OCI-M2 (cell line): ENCODE measurements around the gene ATP8B3.

Source experiments
- DNase-seq: peaks from one replicate; lab custom pipeline; 2025; ENCODE audit not compliant: unreplicated experiment; lab: John Stamatoyannopoulos, UW

ATP8B3 gene

DNA sequence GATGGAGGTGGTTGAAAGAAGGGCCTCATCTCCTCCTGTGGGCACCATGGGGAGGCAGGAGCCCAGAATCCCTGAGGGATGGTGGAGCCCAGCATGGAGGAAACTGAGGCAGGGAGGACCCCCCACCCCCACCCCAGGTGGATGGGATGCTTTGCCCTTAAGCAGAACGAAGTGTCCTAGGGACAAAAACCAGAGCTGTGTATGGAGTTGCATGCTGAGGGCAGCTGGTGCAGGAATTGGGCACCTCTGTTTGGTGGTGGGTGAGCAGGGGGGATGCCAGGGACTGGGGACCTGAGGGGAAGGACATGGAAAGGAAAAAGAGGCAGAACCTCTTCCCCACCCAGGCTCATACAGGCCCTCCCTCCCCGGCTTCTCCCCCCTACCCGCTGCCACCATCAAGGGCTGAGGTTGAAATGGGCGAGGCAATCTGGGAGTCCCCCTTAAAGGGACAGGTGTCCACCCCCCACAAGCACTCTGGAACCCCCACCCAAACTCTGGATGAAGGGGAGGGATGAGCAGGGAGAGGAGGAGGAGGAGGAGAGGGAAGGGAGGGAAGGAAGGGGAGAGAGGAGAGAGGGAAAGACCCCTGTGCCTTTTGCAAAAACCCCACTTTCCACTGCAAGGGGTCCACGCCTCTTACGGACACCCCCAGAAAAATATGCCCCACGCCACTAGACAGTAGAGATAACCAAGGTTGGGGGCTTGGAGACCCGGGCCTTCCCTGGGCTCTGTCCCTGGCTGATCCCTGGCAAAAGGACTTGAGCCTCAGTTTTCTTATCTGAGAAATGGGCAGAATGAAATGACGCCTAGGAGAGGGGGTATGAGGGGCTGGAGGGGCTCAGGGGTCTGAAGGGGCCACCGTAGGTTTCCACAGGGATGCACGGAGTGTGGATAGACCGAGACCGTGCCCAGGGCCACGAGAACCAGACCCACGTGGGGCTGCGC, 52.8 kb downstream of the ATP8B3 start:
- DNase-seq: no peak

DNA sequence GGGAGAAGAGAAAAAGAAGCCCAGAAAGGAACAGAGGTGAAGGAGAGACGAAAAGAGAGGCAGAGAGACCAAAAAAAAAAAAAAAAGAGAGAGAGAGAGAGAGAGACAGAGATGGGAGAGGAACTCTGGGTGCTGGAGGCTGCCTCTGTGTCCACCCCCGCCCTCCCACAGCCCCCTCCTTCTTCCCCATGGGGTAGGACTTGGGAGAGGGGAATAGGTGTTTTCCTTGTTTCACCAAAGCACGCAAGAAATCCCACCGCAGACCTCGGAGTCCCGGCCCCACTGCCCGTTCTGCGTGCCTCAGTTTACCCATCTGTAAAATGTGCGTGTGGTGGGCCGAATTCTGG, 53.9 kb downstream of the ATP8B3 start:
- no peak for DNase-seq

DNA sequence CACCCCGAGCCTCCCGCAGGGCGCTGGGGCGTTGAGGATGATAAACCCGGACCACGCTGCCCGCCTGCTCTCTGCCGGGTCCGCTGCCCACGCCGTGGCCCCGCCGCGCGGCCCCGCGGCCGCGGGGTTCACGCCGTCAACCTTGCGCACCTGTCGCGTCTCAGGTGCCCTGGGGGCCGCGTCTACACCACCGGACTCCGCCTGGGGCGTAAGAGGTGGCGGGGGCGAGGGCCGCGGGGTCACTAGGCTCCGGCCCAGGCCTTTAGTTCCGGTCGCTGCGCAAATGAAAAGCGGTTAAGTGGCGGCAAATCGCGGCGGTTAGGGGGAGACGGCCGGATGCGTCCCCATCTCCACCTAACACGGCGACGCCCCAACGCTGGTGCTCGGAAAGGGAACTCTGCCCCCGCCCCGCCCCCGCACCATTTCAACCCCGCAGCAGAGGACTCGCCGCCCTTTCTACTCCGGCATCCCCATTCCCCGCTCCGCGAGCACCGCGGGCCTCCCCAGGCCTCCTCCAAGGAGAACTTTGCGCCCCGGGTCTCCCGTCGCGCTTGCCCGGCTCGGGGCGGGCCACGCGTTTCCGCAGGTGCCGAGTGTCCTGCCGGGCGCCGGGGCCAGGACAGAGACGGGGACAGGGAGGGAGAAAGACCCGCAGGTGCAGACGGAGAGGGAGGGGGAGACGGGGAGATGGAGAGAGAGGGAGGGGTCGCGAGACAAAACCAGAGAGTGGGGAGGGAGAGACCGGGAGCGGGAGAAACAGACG, 54.4 kb downstream of the ATP8B3 start:
- no peak for DNase-seq

DNA sequence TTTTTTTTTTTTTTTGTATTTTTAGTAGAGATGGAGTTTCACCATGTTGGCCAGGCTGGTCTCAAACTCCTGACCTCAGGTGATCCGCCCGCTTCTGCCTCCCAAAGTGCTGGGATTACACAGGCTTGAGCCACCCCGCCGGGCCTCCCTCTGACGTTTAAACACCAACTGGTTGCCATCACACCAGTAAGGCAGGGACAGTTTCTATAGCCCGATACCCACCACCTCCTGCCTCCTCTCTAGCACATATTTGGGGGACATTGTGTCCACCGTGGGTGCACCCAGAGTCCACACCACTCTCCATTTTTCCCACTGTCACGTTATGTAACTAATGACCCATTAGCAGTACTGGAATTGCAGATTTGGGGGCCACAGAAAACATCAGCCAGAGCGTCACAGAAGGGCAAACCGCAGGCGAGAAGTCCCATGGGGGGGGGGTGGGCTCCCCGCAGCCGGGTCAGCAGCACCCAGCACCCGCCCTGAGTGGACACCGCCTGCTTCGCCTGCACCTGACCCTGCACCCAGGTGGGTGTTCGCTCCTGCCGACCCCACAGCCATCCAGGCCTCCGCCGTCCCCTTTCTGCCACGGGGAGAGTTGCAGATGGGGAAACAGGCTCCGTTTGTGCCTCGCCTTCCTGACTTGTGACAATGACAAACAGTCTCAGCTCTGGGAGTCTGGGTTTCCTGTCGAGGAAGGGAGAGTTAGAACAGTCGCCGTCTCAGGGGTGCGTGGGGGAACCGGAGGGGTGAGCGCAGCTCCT, 55.2 kb downstream of the ATP8B3 start:
- DNase-seq: no peak

DNA sequence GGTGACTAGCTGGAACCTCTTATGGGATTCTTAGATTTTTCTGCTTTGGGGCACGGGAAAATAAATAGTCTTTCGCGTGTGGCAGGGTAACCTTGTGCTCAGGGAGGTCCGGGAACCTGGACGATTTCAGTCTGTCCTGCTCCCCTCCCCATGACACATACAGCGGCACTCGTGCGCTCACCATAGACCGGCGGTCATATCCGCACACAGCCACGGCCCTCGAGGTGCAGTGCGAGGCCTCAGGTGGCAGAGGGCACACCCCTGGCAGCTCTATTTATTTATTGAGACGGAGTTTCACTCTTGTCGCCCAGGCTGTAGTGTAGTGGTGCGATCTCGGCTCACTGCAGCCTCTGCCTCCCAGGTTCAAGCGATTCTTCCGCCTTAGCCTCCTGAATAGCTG, 55.8 kb downstream of the ATP8B3 start:
- no peak for DNase-seq

DNA sequence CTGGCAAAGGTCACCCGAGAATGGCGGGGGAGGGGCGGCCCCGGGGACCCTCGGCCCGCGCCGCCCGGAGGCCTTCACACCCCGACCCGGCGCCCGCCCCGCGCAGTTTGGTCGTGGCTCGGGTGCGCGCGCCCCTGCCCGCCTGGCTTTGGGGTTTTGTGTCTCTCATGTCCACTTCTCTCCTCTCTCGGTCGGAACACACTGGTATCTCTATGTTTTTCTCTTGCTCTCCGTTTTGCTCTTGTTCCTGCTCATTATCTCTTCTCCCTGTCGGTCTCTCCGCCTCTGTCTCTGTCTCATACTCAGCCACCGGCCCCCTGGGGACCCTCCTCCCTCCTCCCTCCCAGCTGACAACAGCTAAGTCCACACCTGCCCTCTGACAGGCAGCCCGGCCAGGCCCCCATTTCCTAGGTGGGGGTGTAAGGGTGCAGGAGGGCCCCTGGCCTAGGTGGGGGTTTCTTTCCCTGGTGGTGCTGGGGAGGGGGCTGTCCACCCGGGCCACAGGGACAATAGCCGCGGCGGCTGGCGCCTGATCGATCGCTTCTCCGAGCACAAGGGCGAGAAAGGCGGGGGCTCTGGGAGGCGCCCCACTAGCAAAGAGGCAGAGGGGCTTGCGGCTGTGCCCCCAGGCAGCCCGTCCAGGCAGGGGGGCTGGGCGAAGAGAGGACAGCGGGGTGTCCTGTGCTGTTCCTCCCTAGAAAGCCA, 56.5 kb downstream of the ATP8B3 start:
- no peak for DNase-seq

DNA sequence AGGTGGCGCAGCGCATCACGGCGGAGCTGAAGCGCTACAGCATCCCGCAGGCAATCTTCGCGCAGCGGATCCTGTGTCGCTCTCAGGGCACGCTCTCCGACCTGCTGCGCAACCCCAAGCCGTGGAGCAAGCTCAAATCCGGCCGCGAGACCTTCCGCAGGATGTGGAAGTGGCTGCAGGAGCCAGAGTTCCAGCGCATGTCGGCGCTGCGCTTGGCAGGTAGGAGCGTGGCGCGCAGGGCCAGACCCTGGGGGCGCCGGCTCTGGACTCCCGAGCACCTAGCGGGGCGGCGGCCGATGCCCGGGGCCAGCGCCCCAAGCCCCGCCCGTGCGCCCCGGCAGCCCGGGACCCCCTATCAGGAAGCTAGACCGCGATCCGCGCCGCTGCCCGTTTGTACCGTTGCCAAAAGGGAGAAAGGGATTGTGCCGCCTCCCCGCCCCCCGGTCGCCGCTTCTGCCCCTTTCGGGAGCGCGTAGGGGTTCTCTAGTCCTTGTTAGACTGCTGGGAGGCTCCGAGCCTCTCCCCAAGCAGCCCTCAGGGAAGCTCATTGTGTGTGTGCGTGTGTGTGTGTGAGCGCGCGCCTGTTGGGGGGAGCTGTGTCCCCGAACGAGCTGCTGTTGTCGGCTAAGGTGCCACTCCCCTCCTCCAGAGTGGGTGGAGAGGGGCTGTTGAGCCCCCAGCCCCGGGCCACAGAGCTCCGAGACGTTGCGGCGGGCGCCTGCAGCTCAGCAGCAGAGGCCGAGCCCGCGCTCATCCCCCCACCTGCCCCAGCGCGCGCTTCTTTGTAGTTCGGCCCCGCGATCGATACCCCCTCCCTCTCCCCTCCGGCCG, 57.2 kb downstream of the ATP8B3 start:
- no peak for DNase-seq

DNA sequence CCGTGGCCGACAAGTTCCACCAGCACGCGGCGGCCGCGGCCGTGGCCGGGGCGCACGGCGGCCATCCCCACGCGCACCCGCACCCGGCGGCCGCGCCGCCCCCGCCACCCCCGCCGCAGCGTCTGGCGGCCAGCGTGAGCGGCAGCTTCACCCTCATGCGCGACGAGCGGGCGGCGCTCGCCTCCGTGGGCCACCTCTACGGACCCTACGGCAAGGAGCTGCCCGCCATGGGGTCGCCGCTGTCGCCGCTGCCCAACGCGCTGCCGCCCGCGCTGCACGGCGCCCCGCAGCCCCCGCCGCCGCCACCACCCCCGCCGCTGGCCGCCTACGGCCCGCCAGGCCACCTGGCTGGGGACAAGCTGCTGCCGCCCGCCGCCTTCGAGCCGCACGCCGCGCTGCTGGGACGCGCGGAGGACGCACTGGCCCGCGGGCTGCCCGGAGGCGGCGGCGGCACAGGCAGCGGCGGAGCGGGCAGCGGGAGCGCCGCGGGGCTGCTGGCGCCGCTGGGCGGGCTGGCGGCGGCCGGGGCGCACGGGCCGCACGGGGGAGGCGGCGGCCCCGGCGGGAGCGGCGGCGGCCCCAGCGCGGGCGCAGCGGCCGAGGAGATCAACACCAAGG, 57.9 kb downstream of the ATP8B3 start:
- no peak for DNase-seq

DNA sequence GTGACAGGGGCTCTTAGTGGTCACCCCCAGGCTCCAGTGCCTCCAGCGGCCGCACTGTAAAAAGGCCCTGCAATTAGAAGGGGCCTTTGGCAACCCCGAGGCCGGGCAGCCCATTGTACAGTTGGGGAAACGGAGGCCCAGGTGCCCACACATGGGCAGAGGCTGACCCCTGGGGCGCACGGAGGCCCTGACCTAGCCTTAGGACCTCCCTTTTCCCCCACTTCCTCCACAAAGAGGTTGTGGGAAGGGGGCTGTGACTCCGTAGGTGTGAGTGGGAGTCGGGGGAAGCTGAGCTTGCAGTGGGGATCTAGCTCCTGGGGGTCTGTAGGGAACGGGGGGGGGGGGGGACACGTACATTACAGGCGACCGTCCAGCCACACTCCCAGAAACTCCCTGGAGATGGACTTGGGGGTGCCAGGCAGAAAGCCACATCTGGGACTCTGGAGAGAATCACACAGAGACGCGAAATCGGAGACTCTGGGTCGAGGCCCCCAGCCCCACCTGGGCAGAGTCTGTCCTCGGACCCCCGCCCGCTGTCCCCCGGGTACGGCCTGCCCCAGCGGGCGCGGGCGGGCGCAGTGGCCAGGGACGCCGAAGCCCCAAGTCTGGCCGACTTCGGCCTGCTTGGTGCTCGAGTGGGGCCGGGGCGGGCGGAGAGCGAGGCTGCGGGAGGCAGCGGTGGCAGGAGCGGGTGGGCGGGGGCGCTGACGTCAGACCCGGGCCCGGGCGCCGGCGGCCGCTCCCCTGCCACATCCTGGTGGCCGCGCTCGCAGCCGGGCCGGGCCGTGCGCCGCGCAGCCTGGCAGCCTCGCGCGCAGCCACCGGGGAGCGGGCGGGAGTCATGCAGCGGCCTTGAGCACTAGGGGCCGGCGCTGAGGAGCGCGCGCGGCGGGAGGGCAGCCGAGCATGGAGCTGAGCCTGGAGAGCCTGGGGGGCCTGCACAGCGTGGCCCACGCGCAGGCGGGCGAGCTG, 59.0 kb downstream of the ATP8B3 start, which contains the start of gene ONECUT3:
TSS of gene ONECUT3 (plus strand) at position 750 of the 972 bp plus-strand sequence. CDS start at position 907, 157 bp downstream.
- no peak for DNase-seq

DNA sequence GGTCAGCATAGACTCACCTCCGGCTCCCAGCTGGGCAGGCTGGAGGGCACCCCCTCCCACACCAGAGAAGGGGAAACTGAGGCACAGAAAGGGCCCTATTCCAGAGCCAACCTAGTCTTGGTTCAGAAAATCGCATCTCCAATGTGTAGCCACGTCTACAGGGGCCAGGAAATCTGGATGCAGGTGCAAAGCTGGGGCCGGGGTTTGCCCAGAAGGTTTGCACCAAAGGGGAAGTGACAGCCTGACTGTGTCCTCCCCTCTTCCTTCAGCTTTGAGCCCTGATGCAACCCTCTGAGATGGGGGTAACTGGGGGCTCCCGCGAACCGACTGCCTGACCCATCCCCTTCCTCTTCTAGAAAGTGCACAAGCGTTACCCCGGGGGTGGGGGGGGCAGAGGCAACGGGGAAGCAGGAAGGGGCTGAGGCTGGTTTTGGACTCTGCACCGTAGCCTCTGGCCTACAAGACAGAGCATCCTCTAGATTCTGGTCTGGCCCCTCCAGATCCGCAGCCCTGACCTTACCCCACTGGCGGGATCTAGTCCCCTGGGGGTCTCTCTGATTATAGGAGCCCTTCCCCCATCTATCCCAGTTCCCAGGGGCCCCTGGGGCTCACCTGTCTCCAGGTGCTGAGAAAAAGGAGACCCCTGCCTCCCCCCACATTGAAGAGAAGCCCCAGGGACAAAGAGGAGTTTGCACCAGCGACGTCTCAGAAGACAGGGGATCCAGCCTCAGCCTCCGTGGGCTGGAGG, 59.9 kb downstream of the ATP8B3 start:
- DNase-seq: no peak

DNA sequence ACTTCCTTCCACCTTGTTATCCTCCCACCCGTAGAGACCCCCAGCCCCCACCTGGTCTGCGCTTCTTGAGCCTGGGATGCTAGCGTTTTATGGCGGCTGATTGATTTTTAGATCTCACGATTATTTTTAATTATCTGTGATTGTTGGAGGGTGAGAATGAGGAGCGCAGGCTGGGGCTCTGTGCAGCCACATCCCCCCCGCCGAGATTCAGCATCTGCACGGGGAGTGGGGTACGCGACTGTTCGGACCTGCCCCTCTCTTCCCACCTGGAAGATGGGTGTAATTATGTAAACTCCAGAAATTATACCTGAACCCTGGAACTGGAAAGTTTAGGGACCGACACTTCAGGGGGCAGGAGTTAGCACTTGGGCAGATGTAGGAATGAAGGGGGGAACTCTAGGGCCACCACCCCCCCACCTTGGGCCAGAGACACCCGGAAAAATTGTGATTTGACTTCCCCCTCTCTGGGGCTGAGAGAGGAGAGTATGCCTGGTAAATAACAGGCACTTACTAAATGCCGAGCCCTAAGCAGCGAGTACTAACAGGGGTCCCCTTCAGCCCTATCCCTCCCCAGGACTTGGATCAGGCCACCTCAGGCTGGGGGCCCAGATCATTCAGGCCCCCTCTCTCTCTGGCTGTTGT, 60.6 kb downstream of the ATP8B3 start:
- no peak for DNase-seq

DNA sequence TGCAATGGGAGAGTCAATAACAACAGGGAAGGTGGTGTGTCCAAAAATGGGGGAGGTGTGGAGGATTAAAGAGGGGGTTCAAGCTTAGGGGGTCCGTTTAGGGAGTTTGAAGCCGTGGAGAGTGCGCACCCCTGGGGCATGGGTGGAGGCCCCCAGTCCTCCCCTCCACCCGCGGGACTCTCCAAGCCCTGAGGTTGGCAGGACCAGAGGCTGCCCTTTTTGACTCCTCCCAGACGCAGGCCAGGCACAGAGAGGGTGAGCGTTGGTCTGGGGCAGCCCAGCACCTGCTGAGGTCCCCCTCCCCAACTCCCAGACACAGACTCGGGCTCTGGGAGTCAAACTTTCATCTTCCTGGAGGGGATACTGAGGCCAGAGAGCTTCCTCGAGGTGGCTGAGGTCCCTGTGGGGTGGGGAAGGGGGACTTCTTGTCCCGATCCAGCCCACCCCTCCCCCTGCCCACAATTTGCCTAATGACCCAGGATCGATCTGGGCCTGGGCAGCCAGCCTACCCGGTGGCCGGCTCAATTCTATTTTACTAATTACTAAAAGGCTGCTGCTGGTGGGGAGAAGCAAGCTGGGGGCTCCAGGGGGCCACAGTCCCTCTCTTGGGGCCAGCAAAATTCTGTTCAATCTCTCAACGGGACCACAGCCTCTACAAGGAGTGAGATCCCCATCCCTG, 61.6 kb downstream of the ATP8B3 start:
- no peak for DNase-seq

DNA sequence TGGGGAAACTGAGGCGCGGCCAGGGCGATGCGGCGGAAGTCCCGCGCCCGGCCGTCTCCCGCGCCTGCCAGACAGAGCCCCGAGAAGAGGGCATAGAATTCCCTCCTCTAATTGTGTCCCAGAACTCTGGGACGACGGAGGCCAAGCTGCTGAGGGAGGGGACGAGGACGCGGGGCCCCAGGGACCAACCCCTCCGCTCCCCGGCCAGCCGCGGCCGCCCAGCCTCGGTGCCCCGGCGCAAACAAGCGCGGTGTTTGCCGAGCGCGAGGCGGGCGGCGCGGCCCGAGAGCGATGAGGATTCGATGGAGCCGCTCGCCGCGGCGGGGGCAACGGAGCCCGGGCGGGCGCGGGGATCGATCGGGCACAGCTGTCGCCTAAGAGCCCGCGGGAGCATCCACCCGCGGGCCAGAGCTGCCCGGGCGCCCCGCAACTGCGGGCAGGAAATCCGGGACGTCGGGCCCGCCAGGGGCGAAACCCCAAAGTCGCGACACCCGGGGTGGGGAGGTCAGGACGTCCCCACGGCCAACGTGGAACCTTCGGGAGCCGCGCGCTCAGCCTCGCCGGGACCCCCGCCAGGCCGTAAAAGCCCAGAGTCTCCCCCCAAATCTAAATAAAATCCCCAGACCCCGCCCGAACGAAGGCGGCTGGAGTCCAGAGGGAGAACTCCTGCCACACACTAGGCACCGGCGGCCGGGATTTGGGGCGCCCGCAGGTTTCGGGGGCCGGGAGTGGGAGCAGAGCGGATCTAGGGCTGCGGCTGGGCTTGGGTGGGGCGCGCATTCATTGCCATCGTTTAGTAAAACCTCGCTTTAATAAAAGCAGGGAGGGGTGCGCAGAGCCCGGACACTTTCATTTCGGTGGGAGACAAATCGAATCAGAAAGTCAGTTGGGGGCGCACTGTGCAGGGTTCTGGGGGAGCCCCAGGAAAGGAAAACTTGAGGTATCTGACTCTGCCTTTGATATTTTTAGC, 62.4 kb downstream of the ATP8B3 start:
- no peak for DNase-seq

DNA sequence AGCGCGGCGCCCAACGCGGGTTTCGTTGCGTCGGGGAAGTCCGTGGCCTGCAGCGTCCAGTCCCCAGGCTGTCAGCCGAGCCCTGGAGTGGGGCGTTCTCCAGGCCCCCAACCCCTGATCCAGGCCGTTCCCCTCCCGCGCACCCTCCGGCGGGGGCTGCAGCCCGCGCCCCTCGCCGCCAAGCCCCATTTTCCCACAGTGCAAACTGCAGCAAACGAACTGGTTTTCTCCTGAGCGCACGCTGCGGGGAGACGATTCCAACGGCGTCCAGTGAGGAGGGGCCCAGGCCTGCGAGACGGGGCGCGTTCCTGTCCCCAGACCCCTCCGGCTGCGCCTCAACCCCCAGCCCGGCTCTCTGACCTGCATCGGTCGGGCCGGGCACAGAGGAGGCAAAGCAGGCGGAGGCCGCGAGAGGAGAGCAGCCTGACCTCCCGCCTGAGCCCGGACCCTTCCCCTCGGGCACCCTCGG, 63.2 kb downstream of the ATP8B3 start:
- DNase-seq: no peak

DNA sequence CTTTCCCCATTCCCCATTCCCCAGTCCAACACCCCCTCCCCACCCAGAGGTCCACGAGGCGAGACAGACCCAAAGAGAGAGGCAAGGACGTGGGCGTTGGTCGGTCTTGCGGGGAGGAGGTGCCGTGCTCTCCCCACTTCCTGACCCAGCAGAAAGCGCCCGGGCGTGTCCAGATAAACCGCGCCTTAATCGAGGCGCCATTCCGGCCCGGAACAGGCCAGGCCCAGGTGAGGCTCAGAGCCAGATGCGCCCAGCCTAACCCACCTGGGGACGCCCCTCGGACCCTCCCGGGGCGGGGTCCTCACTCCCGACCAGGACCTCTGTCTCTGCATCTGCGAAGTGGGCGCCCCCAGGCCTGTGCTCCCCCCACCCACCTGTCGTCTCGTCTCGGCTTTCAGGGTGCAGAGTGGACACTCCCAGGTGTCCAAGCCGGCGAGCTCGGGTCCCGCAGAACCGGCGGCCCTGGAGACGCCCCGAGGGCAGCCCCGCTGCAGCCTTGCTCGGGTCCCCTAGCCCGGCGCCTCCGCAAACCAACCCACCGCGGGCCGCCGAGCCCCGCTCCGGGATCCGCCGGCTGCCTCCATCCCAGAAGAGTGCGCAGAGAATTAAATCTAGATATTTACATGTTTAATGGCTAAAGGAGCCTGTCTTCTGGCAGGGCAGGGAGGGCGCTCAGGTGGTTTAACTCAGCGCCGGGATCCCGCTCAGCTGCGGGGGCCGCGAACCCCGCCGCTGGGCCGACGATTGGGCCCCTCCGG, 63.8 kb downstream of the ATP8B3 start:
- DNase-seq: no peak
